NCI-H774 (cell line): ENCODE results near the gene ANKS1B.
"Not testable (repeated sequence)": the region's sequence is repeated elsewhere in the genome, so short reads cannot be mapped to it uniquely, and the experiment has no call there.

ENCODE experiments used
- DNase-seq: peaks from one replicate; lab custom pipeline; 2025; lab: John Stamatoyannopoulos, UW

The ANKS1B gene

GRCh38 chr12:99704036-99704435, 280.7 kb downstream of the ANKS1B start:
- DNase-seq: no peak

GRCh38 chr12:99700032-99700431, 284.7 kb downstream of the ANKS1B start:
- DNase-seq: no peak

GRCh38 chr12:99695050-99695449, 289.7 kb downstream of the ANKS1B start:
- no peak for DNase-seq

GRCh38 chr12:99686142-99686541, 298.6 kb downstream of the ANKS1B start:
- no peak for DNase-seq

- DNase-seq: no peak
Measured at GRCh38 chr12:99680276-99680675, 304.5 kb downstream of the ANKS1B start.

- DNase-seq: no peak
Measured at GRCh38 chr12:99670635-99671034, 314.1 kb downstream of the ANKS1B start.

GRCh38 chr12:99658671-99659349, 325.9 kb downstream of the ANKS1B start:
- DNase-seq: peak; percentile 11

- no peak for DNase-seq
Measured at GRCh38 chr12:99649551-99649950, 335.2 kb downstream of the ANKS1B start.

- DNase-seq: no peak
Measured at GRCh38 chr12:99648183-99648582, 336.6 kb downstream of the ANKS1B start.

GRCh38 chr12:99647453-99647852, 337.3 kb downstream of the ANKS1B start, which contains the start of gene GARIN6:
TSS of gene GARIN6 (plus strand) at chr12:99647753. CDS start at chr12:99648175, 422 bp downstream.
- no peak for DNase-seq

- no peak for DNase-seq
Measured at GRCh38 chr12:99644629-99645028, 340.1 kb downstream of the ANKS1B start.

GRCh38 chr12:99627459-99627858, 357.3 kb downstream of the ANKS1B start:
- DNase-seq: no peak

- DNase-seq: not testable (repeated sequence)
Measured at GRCh38 chr12:99624591-99624990, 360.1 kb downstream of the ANKS1B start.

GRCh38 chr12:99620159-99620479, 364.6 kb downstream of the ANKS1B start:
- DNase-seq: no peak

- no peak for DNase-seq
Measured at GRCh38 chr12:99619389-99620158, 365.2 kb downstream of the ANKS1B start.

GRCh38 chr12:99618657-99619056, 366.1 kb downstream of the ANKS1B start:
- no peak for DNase-seq

GRCh38 chr12:99611599-99611998, 373.1 kb downstream of the ANKS1B start:
- DNase-seq: no peak

- no peak for DNase-seq
Measured at GRCh38 chr12:99611117-99611516, 373.6 kb downstream of the ANKS1B start.

- no peak for DNase-seq
Measured at GRCh38 chr12:99609455-99610181, 375.1 kb downstream of the ANKS1B start.

- DNase-seq: no peak
Measured at GRCh38 chr12:99600388-99600787, 384.3 kb downstream of the ANKS1B start.

- DNase-seq: no peak
Measured at GRCh38 chr12:99598785-99599184, 386.0 kb downstream of the ANKS1B start.

- DNase-seq: no peak
Measured at GRCh38 chr12:99596762-99597161, 388.0 kb downstream of the ANKS1B start.

- DNase-seq: not testable (repeated sequence)
Measured at GRCh38 chr12:99577125-99577524, 407.6 kb downstream of the ANKS1B start.
